B cell (primary cell): Measurements from ENCODE around the gene RNF130.

ENCODE experiments used
- CTCF ChIP-seq: fragments of 200-600 bp; IDR thresholded peaks from one replicate; pipeline ENCODE4 v1.8.0; 2022; ENCODE audit warnings: antibody characterized with exemption, mild to moderate bottlenecking
- EZH2 ChIP-seq: IDR thresholded peaks from 2 replicates; pipeline ENCODE4 v1.6.1; 2012; ENCODE audit warnings: borderline replicate concordance, low read depth, mild to moderate bottlenecking, moderate library complexity, low read length; ENCODE audit not compliant: insufficient read depth, poor library complexity, severe bottlenecking

DNA sequence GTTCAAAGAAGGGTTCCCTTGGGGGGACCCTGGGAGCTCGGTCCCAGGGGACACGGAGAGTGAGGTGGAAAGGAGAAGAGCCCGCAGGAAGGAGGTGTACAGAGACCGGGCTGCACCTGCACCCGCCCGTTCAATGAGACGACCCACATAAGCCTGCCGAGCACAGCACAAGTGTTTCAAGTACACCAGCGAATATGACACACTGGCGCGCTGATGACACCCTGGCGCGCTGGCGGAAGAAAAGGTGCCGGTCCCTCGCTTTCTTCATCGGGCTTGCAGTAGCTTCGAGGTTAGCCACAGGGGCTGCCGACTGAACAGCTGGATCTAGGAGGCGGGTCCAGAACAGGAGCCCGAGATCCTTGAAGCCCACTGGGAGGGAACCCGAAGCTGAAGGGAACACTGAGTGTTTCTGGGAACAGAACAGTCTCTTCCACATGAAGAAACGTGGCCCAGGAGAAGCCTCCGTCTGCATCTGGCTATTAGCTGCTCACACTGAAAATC is 165.2 kb downstream of the RNF130 start:
- no peak for TF ChIP-seq CTCF
- no peak for TF ChIP-seq EZH2
